Measurements from ENCODE around the gene ERC2.

Gene ERC2

DNA sequence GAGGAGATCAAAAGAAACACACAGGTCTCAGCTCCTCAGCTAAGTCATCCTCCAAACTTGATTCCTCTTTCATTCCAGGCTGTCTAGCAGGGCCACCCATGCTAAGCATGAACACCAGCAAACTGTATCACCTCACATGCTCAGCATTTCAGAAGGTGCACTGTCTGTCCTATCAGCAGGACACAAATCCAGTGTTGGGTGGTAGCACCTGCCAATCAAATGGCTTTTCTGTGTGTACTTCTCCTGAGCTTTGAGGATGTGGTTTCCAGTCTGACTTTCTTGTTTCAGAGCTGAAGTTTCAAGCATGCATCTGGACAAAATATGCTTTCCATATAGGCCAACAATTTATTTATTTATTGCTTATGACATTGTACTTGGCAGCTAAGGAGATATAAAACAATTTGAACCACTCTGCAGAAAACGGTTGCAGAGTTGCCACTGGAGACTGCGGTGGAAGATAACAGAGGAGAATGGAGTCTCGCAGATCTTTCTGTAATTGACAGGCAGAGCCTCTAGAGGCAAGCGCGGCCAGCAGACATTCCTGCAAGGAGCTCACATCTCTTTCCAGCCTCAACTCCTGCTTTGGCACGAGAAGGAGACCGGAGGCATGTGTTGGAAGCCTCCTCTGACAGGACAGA, 814.0 kb downstream of the ERC2 start:
- no peak for DNase-seq

DNA sequence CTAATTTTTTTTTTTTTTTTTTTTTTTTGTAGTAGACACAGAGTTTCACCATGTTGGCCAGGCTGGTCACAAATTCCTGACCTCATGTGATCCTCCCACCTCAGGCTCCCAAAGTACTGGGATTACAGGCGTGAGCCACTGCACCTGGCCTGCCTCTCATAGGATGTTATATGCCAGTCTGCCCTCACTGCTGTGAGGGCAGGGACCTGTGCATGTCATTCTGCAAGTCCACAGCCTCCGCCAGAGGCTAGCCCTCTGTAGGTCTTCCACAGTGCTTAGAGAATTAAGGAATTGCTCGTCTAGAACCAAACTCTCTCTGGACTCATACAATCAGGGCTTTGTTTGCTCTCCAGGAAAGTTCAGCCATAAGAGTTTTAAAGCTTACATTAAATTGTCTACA, 817.3 kb downstream of the ERC2 start:
- no peak for DNase-seq

- DNase-seq: no peak
These were observed 818.3 kb downstream of the ERC2 start for GRCh38 chr3:55650011-55650410.

GRCh38 chr3:55649554-55649953, 818.7 kb downstream of the ERC2 start:
- DNase-seq: no peak

DNA sequence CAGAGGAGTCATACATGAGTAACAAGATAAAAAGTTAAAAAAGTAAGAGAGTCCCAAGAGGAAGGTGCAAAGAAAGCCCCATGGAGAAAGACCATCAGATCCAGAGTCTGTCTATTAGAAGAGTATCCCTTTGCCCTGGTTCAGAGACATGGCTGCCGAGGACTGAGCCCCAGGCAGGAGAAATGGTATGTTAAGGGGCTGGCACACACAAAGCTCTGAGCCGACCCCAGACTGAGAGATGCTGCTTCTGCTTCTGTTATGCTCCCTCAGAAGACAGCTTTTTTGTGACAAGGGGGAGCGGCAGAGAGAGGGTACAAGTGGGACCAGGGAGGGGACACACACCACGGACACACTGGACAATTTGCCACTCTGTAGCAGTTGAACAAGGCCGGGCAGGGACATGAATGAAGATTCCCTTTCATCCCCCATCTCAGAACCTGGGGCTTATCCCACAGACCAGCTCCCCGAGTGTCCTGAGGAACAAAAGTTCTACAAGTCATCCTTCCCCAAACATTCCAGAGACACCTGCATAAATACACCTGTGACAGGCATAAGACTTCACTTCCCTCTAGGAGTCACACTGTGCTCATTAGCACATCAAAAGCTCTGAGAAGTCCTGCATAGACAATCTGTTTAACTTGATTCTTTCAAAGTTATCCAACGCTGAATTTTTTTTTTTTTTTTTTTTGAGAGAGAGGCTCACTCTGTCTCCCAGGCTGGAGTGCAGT, 819.5 kb downstream of the ERC2 start:
- DNase-seq: no peak

GRCh38 chr3:55647670-55648069, 820.6 kb downstream of the ERC2 start:
- no peak for DNase-seq

DNA sequence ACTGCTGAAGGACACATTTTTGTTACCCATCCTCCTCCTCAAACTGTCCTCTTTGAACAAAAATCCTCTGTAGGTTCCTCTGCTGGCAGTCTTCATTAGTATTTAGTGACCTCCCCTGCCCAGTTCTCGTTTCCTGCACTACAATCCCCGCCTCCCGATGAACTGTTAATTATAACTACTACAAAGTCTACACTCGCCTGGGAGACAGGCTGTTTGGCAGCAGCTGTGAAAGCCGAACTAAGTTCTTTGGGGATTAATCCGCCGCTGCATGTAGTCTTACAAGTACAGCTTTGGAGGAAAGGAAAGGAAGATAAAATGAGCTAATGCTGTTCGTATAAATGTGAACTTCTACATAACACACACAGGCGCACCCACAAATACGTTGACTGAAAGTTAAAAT, 821.2 kb downstream of the ERC2 start:
- DNase-seq: no peak

DNA sequence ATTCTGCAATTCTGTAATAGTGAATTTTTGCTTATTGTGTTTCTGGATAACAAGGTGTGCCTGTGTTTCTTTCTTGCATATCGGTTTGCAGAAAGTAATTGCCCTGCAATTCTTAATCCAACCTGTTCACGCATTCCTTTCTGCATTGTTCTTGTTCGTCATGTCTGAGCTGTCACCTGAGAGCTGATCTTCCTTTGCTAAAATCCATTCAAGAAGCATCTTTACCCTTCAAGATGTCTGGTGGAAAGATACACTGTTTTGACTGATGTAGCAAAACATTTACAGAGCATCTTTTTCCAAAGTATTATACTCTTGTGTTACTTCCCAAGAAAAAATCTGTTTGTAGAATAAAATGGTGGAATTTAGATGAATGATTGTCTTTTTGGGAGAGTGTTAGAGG, 822.1 kb downstream of the ERC2 start:
- DNase-seq: no peak

DNA sequence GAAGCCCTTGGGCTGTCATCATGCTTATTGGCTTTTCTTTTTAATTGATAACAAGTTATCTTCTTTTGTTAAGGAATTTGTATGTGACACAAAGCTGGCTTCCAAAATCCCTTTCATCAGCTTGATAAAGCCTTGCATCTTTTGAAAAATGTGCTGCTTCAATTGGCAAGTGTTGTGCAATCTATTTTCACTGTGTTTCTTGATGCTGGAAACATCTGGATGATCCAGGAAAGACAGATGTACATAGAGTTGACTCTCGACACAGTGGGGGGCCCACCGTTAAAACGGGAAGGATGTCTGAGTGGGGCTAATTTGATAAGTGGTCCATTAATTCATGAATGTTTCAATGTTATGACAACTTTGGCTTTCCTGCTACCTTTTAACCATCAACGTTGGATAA, 822.8 kb downstream of the ERC2 start:
- no peak for DNase-seq

DNA sequence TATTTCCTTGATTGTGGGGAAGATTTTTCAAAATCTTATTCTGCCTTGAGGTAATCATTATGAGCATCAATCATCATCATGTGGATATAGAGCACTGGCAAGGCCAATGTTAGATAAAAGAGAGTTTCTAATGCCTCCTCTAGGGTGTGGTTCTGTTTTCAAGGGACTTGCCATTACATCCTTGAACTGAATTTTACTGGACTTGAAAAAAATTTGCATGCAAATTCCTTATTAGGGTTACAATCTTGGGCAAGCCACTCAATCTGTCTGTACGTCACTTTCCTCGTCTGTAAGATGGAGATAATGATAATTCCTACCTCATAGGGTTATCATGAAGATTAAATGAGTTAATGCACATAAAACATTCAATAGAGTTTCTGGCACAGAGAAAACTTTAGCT, 825.0 kb downstream of the ERC2 start:
- DNase-seq: no peak

- no peak for DNase-seq
These were observed 826.3 kb downstream of the ERC2 start for GRCh38 chr3:55641964-55642363.

DNA sequence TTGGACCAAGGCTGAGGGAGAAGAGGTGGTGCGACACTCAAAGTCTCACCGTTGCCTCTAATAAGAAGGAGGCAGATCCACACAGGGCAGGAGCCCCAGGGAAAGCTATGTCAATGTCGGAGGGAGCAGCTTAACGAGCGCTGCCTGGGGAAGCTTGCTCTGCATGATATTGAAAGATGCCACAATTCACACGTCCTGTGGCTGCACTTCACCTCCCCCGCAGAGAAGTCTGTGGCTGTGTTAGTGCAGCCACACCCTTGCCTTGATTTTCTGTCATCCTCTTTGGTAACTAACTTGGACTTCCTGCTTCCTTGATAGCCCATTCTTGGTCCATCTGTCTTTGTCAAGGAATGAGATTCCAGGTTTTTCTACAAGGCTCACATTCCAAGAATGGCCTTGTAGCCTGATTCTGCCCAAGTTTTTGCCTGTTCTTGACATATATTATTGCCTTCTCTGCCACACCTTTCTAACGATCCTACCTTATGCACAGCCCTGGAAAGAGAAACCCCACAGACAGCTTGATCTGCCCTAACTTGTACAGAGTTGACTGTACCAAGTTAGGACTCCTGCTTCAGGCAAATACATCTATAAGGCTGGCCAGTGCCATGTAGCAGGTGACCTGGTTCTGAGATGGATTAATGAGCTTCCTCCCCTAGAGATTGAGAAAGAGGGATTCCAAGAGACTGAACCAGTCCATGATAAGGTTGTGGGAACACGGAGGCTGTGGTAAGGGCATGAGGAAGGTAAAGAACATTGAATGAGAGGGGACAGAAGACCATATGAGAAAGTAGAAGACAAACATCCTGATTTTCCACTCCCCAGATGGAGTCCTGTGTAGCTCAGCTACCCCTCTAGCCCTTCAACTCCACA, 828.1 kb downstream of the ERC2 start:
- no peak for DNase-seq

- no peak for DNase-seq
These were observed 829.1 kb downstream of the ERC2 start for GRCh38 chr3:55639143-55639542.

DNA sequence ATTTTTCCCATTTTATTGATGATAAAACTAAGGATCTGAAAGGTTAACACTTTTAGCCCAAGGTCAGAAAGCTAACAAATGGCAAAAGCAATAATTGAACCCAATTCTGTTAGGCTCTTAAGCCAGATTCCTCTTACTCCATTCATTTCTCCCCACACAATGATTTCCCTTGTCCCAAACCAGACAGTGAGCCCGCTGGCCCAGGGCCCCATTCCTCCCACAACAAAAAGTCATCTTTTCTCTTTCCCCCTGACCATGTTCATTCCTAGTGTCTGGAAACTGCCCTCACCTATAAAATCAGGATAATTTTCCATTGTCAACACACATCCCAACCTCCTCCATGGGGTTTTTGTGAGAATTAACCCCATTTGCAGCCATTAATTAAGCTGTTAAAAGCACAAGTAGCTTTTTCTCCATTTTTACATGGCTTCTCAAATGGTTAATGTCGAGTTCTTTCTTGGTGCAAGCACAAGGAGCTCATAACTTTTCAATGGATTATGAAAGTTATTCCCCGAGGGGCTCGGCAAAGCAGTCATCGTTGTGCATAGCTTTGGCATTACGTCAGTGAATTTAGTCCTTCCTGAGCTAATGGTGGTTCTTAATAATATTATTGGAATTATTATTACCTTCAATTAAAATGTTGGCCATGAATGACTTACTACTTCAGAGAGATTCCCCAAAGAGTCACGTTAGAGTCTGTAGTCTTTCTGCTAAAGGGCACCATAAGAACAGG, 830.2 kb downstream of the ERC2 start:
- no peak for DNase-seq

DNA sequence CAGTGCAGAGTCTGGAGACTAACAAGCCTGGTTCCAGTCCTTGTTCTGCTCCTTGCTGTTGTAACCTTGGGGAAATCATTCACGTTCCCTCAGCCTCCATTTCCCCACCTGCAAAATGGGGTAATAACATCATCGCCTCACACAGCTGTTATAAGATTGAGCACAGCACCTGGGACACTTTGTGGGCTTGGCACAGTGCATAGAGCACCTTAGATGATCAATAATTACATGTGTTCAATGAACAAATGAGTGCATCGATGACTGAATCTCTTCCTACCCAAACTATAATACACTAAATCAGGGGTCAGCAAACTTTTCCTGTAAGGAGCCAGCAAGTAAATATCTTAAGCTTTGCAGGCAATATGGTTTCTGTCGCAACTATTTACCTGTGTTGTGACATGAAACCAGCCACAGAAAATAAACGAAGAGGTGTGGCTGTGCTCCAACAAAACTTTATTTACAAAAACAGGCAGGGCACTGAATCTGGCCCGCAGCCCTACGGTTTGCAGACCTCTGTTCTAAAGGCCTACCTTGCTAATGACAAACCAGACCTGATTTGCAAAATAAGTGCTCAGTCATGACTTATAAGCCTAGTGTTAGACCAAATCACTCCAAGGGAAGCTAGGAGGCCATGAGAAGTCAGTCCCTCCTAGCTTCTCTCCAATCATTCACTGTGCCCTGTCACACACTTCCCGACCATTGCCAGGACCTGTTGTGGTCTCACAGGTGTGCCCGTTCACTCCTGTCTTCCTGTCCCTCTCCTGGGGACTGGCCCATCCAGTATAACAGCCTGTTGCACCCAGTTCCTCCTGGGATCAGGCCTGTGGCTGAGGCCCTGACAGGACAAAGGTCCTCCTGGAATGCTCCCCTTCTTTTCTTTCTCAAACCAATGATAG, 831.7 kb downstream of the ERC2 start:
- DNase-seq: no peak

GRCh38 chr3:55634345-55634744, 833.9 kb downstream of the ERC2 start:
- no peak for DNase-seq

DNA sequence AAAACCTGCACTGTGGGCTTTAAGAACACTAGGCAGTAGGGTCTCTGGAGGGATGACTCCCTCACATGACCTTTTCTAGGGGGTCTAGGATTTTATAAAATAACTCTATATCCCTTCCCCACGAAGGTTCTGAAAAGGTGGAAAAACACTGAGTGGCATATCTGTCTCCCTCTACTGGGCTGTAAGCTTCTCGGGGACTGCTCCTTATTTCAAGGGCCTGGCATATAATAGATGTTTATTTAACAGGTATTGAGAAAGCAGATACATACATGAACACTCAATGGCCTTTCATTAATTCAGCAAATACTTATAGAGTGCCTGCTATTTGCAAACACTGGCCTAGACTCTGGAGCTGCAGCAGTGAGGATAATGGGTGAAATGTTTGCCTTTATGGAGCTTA, 834.9 kb downstream of the ERC2 start:
- DNase-seq: no peak

DNA sequence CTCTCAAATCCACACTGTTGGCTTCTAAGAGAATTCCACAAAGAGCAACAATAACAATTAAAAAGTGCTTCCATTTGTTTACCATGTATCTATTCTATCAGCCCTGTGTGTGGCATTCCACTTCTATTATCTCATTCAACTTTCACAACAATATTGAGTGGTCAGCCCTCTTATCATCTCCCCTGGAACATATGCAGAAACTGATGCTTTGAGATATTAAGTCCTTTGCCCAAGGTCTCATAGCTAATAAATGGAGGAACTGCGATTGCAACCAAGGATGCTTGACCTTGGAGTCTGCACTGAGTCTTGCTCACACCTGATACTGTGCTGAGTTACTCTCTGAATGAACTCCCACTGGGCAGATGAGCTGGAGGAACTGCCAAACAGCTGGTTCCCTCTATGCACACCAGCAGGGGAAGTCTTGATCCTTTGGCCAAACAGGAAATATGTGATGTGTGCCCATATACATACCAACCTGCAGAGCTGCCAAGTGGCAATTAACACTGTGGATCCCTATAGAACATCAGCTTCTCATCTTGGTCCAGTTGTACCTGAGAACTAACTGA, 836.4 kb downstream of the ERC2 start:
- no peak for DNase-seq

GRCh38 chr3:55630921-55631299, 837.4 kb downstream of the ERC2 start:
- no peak for DNase-seq

DNA sequence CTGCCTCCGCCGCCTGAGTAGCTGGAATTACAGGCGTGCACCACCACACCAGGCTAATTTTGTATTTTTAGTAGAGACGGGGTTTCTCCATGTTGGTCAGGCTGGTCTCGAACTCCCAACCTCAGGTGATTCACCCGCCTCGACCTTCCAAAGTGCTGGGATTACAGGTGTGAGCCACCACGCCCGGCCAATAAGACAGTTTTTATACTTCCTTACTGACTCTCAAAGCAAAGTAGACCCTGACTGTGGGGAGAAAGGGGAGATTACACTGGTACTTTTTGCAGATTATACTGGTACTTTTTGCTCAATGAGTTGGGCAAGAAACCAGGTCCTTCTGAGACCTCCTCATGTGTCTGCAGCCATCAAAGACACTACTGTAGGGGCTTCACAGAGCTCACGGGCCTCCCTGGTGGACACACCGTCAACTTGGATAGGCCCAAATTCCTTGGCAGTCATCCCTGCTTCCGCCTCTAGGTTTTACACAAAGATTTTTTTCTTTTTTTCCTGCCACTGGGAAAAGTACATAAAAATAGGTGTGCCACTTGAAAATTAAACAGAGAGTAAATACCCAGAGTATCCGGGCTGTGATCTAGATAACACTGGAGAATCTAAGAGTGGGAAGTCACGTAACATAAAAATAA, 837.9 kb downstream of the ERC2 start:
- DNase-seq: no peak

GRCh38 chr3:55629432-55629831, 838.8 kb downstream of the ERC2 start:
- DNase-seq: no peak

Measured in NCI-H1048 (cell line).